H1 (cell line): Measurements from ENCODE around the gene NHERF2. TPM values are rescaled to one million over a fixed set of nuclear protein-coding genes. Genes with fewer than 3 reads are reported as not detected.

Source experiments
- CTCF ChIA-PET: fragments of 300-600 bp; sonication (Branson Sonifier 250); formaldehyde crosslinking; loops from one replicate; lab custom pipeline; 2021; ENCODE audit not compliant: partially characterized antibody; lab: Charles Lee
- POLR2A ChIA-PET: fragments of 300-600 bp; sonication (Branson Sonifier 250); formaldehyde crosslinking; loops from one replicate; lab custom pipeline; 2021; ENCODE audit warnings: inconsistent platforms; ENCODE audit not compliant: partially characterized antibody; lab: Charles Lee
- DNase-seq, 2 experiments: peaks; one replicate each; pipeline versions ENCODE4 v3.0.0 to v3.0.0-alpha.2; 2010 to 2022; ENCODE audit warnings: low spot score in 2 of 2, low read depth in 1 of 2, mixed read lengths in 1 of 2
- FAIRE-seq: peaks from 2 replicates; lab custom pipeline; 2011; peaks lifted over from hg19 to GRCh38; lab: Jason Lieb, UNC
- H2AFZ ChIP-seq: 2 replicates; pipeline ENCODE4 v1.8.1; 2012; ENCODE audit warnings: low read length, inconsistent platforms
- H2AK5ac ChIP-seq: 2 replicates; pipeline ENCODE4 v1.6.1; 2013; ENCODE audit warnings: low read depth, low read length
- H2BK120ac ChIP-seq: replicated peaks from 2 replicates; pipeline ENCODE3; 2013; ENCODE audit warnings: low read depth, low read length, inconsistent platforms
- H2BK12ac ChIP-seq: 2 replicates; pipeline ENCODE4 v1.6.1; 2013; ENCODE audit warnings: low read depth, low read length
- H2BK15ac ChIP-seq: 2 replicates; pipeline ENCODE4 v1.6.1; 2013; ENCODE audit warnings: low read length
- H2BK20ac ChIP-seq: 2 replicates; pipeline ENCODE4 v1.6.1; 2013; ENCODE audit warnings: low read length
- H2BK5ac ChIP-seq: 2 replicates; pipeline ENCODE4 v1.6.1; 2013; ENCODE audit warnings: low read depth, low read length
- H3K14ac ChIP-seq: 2 replicates; pipeline ENCODE4 v1.6.1; 2013; ENCODE audit warnings: inconsistent platforms; ENCODE audit not compliant: insufficient read length
- H3K18ac ChIP-seq: 2 replicates; pipeline ENCODE4 v1.6.1; 2013; ENCODE audit warnings: low read length; ENCODE audit errors: extremely low read depth
- H3K23ac ChIP-seq: 2 replicates; pipeline ENCODE4 v1.6.1; 2013; ENCODE audit warnings: inconsistent platforms; ENCODE audit not compliant: insufficient read length
- H3K23me2 ChIP-seq: 2 replicates; pipeline ENCODE4 v1.6.1; 2013; ENCODE audit warnings: low read depth, low read length
- H3K27ac ChIP-seq: 2 replicates; pipeline ENCODE4 v1.6.1; 2011; ENCODE audit warnings: low read depth, low read length, inconsistent platforms
- H3K27me3 ChIP-seq, 4 experiments: replicated peaks in 1 of 4; 1 replicate in 1 of 4; 2 replicates in 3 of 4; pipeline versions ENCODE4 v1.6.1 to v1.8.1; 2011 to 2013; ENCODE audit warnings: low read length in 3 of 4, mild to moderate bottlenecking in 3 of 4, inconsistent platforms in 2 of 4, mixed read lengths in 2 of 4, moderate library complexity in 1 of 4; ENCODE audit not compliant: control insufficient read depth in 3 of 4, insufficient read depth in 3 of 4; ENCODE audit errors: extremely low read depth in 1 of 4
- H3K36me3 ChIP-seq, 4 experiments: 2 replicates each; pipeline versions ENCODE4 v1.6.1 to v1.8.1; 2011 to 2013; ENCODE audit warnings: mild to moderate bottlenecking in 4 of 4, low read length in 3 of 4, moderate library complexity in 2 of 4, control low read depth in 1 of 4, inconsistent platforms in 1 of 4; ENCODE audit not compliant: insufficient read depth in 4 of 4, control insufficient read depth in 2 of 4
- H3K4ac ChIP-seq: replicated peaks from 2 replicates; pipeline ENCODE3; 2013; ENCODE audit warnings: low read length, low read depth, mixed read lengths, inconsistent platforms; ENCODE audit not compliant: insufficient read length
- H3K4me1 ChIP-seq, 4 experiments: replicated peaks in 1 of 4; 1 replicate in 1 of 4; 2 replicates in 3 of 4; pipeline versions ENCODE4 v1.6.1 to v1.8.1; 2011 to 2013; ENCODE audit warnings: low read length in 3 of 4, inconsistent platforms in 2 of 4, mixed read lengths in 1 of 4; ENCODE audit not compliant: insufficient read depth in 4 of 4, control insufficient read depth in 3 of 4
- H3K4me2 ChIP-seq, 2 experiments: 2 replicates each; pipeline versions ENCODE4 v1.6.1 to v1.8.1; 2011 to 2013; ENCODE audit warnings: low read depth in 2 of 2, low read length in 2 of 2, control low read depth in 1 of 2, inconsistent platforms in 1 of 2, mild to moderate bottlenecking in 1 of 2; ENCODE audit not compliant: insufficient read depth in 1 of 2
- H3K4me3 ChIP-seq, 4 experiments: fragments of 200-600, 300-600 bp in 1 of 4; sonication (generic), shearing (Covaris generic), sonication (Bioruptor Twin) in 1 of 4; 2 replicates each; pipeline versions ENCODE4 v1.5.1 to v1.8.1; 2011 to 2016; ENCODE audit warnings: low read length in 4 of 4, low read depth in 3 of 4, control low read depth in 2 of 4, inconsistent platforms in 2 of 4, mild to moderate bottlenecking in 2 of 4, mixed read lengths in 1 of 4, moderate library complexity in 1 of 4; ENCODE audit not compliant: insufficient read depth in 2 of 4; ENCODE audit errors: extremely low read depth in 1 of 4
- H3K56ac ChIP-seq: replicated peaks from 2 replicates; pipeline ENCODE3; 2013; ENCODE audit warnings: low read depth, mild to moderate bottlenecking, mixed read lengths, low read length, inconsistent platforms; ENCODE audit not compliant: insufficient read length
- H3K79me1 ChIP-seq: 2 replicates; pipeline ENCODE4 v1.6.1; 2013; ENCODE audit warnings: low read depth, low read length, control low read depth
- H3K79me2 ChIP-seq, 2 experiments: 2 replicates each; pipeline versions ENCODE4 v1.6.1 to v1.8.1; 2012 to 2013; ENCODE audit warnings: low read length in 2 of 2, mild to moderate bottlenecking in 2 of 2, inconsistent platforms in 1 of 2; ENCODE audit not compliant: insufficient read depth in 2 of 2, control insufficient read depth in 1 of 2
- H3K9ac ChIP-seq, 4 experiments: replicated peaks in 1 of 4; 1 replicate in 1 of 4; 2 replicates in 3 of 4; pipeline versions ENCODE4 v1.6.1 to v1.8.1; 2011 to 2013; ENCODE audit warnings: low read depth in 3 of 4, low read length in 3 of 4, control low read depth in 2 of 4, mild to moderate bottlenecking in 2 of 4, moderate library complexity in 2 of 4, inconsistent platforms in 1 of 4; ENCODE audit errors: extremely low read depth in 1 of 4
- H3K9me3 ChIP-seq, 2 experiments: 2 replicates each; pipeline versions ENCODE4 v1.6.1 to v1.8.1; 2012 to 2013; ENCODE audit warnings: mild to moderate bottlenecking in 2 of 2, moderate library complexity in 2 of 2, control low read depth in 1 of 2, inconsistent platforms in 1 of 2, low read depth in 1 of 2, low read length in 1 of 2, mixed read lengths in 1 of 2; ENCODE audit not compliant: insufficient read depth in 2 of 2
- H4K20me1 ChIP-seq, 2 experiments: replicated peaks in 1 of 2; 2 replicates each; pipeline versions ENCODE3 to v1.8.1; 2011 to 2013; ENCODE audit warnings: inconsistent platforms in 2 of 2, low read length in 2 of 2, mild to moderate bottlenecking in 1 of 2; ENCODE audit not compliant: insufficient read depth in 2 of 2, control insufficient read depth in 1 of 2
- H4K5ac ChIP-seq: 2 replicates; pipeline ENCODE4 v1.6.1; 2013; ENCODE audit warnings: low read length, low read depth, mixed read lengths, inconsistent platforms; ENCODE audit not compliant: insufficient read length
- H4K8ac ChIP-seq: 2 replicates; pipeline ENCODE4 v1.8.0; 2013; ENCODE audit warnings: mild to moderate bottlenecking, moderate library complexity, low read length, inconsistent platforms; ENCODE audit not compliant: insufficient read depth; ENCODE audit errors: extremely low read depth
- H4K91ac ChIP-seq: replicated peaks from 2 replicates; pipeline ENCODE3; 2013; ENCODE audit warnings: low read length, mixed read lengths, inconsistent platforms; ENCODE audit not compliant: insufficient read length
- KDM5A ChIP-seq: fragments of 200-600 bp; IDR thresholded peaks from 2 replicates; pipeline ENCODE4 v1.7.1; 2012; ENCODE audit warnings: mild to moderate bottlenecking, low read length, inconsistent platforms, mixed read lengths
- RAD21 ChIP-seq, 2 experiments: IDR thresholded peaks in 1 of 2; conservative IDR thresholded peaks in 1 of 2; 2 replicates each; pipeline ENCODE4 v1.6.1; 2011; ENCODE audit warnings: low read depth in 2 of 2, low read length in 2 of 2, improper control_type of control experiment in 1 of 2, inconsistent platforms in 1 of 2, mild to moderate bottlenecking in 1 of 2, moderate library complexity in 1 of 2
- WGBS, 2 experiments: shearing (Covaris generic) in 1 of 2; methylation state at CpG; one replicate each; pipeline versions ENCODE4 v1.1.6 to v1.1.7; 2013 to 2015; ENCODE audit warnings: low lambda C conversion rate in 2 of 2, mixed read lengths in 2 of 2, inconsistent platforms in 1 of 2, low coverage in 1 of 2, missing lambda C conversion rate in 1 of 2; ENCODE audit not compliant: insufficient replicate concordance in 2 of 2, insufficient coverage in 1 of 2, insufficient read length in 1 of 2; ENCODE audit errors: extremely low coverage in 1 of 2, missing lambda C conversion rate in 1 of 2; 5-methylcytosine and 5-hydroxymethylcytosine counted together
- polyA plus RNA-seq, 7 experiments: library from polyadenylated mRNA; depleted of rRNA in 3 of 7; stranded (reverse) in 5 of 7; unstranded in 2 of 7; fragments of >200 nt in 5 of 7; fragments of 200-250 nt in 2 of 7; gene quantifications; 1 replicate in 5 of 7; 2 replicates in 1 of 7; 4 replicates in 1 of 7; pipeline versions ENCODE4 v1.2.1 to v1.2.3, GENCODE V29; 2011 to 2013; ENCODE audit warnings: missing spikeins in 2 of 7, mixed read lengths in 2 of 7
- total RNA-seq: library from RNA; stranded (reverse); fragmentation: NEBNext Ultra II Directional; extraction: Animal tissue kit (Norgen Biotek cat#: 25700); gene quantifications from 2 replicates; pipeline ENCODE4 v1.2.1, GENCODE V29; 2021
- TF ChIP-seq, protein P1 (sequence below), 3 experiments: IDR thresholded peaks; 1 replicate in 2 of 3; 2 replicates in 1 of 3; pipeline versions ENCODE4 v1.5.1 to v1.6.1; 2011; ENCODE audit warnings: low read length in 3 of 3, mild to moderate bottlenecking in 3 of 3, inconsistent platforms in 2 of 3, low read depth in 1 of 3, moderate library complexity in 1 of 3; ENCODE audit not compliant: insufficient read depth in 1 of 3; ENCODE audit errors: control extremely low read depth in 1 of 3

Gene NHERF2
- total and polyA plus RNA-seq, 2 of the 8 experiments (the other 6 are each of a cell fraction or from before 2014, with no cell fraction given): 13.9 to 19.3 TPM

DNA sequence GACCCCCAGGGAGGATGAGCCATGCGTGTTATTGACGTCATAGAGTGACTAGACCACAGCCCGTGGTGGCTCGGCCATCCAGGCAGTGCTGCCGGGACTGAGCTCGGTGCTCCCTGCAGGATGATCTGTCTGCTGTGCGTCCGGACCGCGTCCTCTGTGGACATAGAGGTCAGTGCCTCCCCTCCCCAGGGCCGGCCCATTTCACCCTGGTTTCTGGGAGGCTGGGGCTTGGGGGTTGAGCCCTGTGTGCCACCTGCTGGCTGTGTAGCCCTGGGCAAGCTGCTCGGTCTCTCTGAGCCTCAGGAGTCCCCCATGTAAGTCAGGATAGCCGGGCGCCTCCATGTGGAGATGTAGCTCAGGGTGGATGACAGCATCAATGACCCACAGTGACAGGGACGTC is 29.4 kb downstream of the NHERF2 start:
- Histone ChIP-seq H4K91ac (no peak overlapping the region), H2AK5ac (no peak overlapping the region), H3K18ac (no peak overlapping the region), H3K56ac (no peak overlapping the region), H3K9me3 (no peaks in the 10 kb centered on the region), H3K9ac (0 out of 7 replicates have a peak overlapping the region, but pooled peaks of 1 of the 4 experiments have one; percentile 22), H2AFZ (no peak overlapping the region), H3K36me3 (peaks cover 0 to 5% (median 4%) of the 10 kb centered on the region in 4 experiments; a peak in 3 of 8 replicates), H3K23ac (no peak overlapping the region), H2BK20ac (no peak overlapping the region), H3K4me2 (no peak overlapping the region), H2BK15ac (no peak overlapping the region), H3K79me1 (0 out of 2 replicates have a peak, but pooled peaks cover 2% of the 10 kb centered on the region), H3K23me2 (no peaks in the 10 kb centered on the region), H2BK120ac (no peak overlapping the region), H2BK5ac (no peak overlapping the region), H3K4me1 (no peaks in the 10 kb centered on the region), H3K27me3 (no peaks in the 10 kb centered on the region), H3K4me3 (no peak overlapping the region), H4K20me1 (peaks cover 2 to 12% of the 10 kb centered on the region in 2 experiments), H4K5ac (no peak overlapping the region), H2BK12ac (no peak overlapping the region), H4K8ac (no peak overlapping the region), H3K4ac (no peak overlapping the region), H3K79me2 (no peaks in the 10 kb centered on the region), H3K14ac (no peak overlapping the region), H3K27ac (no peak overlapping the region)
- DNase-seq: no peak
- FAIRE-seq: no peak
- ChIA-PET CTCF (interaction anchor here (0.6 to 2.6 kb wide), 19 partner anchors 8 to 271 kb away, joined by 3 to 22 read pairs (median 5); partner anchors contain the start of genes NPW, NTHL1 and TSC2), POLR2A (interaction anchor here (1.0 to 2.3 kb wide), 7 partner anchors 8 to 99 kb away, joined by 3 to 12 read pairs (median 3); partner anchors contain the start of genes NTHL1, RPS2, TRAF7 and TSC2)
- TF ChIP-seq RAD21 (IDR thresholded peaks at IDR 0.05 in 1 of 2, conservative IDR thresholded peaks at IDR 0.05 in 1 of 2; ENCODE audit: low read depth in 2 of 2, low read length in 2 of 2) (peak in 1 of 2 experiments; percentile 24; a peak in 1 of 4 replicates), KDM5A (no peak)
- TF ChIP-seq, protein P1, sequence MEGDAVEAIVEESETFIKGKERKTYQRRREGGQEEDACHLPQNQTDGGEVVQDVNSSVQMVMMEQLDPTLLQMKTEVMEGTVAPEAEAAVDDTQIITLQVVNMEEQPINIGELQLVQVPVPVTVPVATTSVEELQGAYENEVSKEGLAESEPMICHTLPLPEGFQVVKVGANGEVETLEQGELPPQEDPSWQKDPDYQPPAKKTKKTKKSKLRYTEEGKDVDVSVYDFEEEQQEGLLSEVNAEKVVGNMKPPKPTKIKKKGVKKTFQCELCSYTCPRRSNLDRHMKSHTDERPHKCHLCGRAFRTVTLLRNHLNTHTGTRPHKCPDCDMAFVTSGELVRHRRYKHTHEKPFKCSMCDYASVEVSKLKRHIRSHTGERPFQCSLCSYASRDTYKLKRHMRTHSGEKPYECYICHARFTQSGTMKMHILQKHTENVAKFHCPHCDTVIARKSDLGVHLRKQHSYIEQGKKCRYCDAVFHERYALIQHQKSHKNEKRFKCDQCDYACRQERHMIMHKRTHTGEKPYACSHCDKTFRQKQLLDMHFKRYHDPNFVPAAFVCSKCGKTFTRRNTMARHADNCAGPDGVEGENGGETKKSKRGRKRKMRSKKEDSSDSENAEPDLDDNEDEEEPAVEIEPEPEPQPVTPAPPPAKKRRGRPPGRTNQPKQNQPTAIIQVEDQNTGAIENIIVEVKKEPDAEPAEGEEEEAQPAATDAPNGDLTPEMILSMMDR (IDR thresholded peaks at IDR 0.05; ENCODE audit: control extremely low read depth in 1 of 3, insufficient read depth in 1 of 3, low read depth in 1 of 3, low read length in 3 of 3): peak in 1 of 3 experiments; percentile 37; a peak in 2 of 4 replicates
- WGBS, 2 experiments: 89% methylated on average over 14 of the region's 15 CpGs; no CpG with 5 or more reads in 1 of the 2 experiments
